Stimulated activated CD8-positive, alpha-beta memory T cell treated with anti-CD3 and anti-CD28 coated beads, Interleukin-7, amount 100 ng/mL, for 4 hours (primary cell): Measurements from ENCODE around the gene POLE4.

Source experiments
- DNase-seq, 2 donors: peaks; one replicate each; pipeline ENCODE4 v3.0.0-alpha.2; 2020; ENCODE audit warnings: low read depth in 2 of 2

The POLE4 gene

DNA sequence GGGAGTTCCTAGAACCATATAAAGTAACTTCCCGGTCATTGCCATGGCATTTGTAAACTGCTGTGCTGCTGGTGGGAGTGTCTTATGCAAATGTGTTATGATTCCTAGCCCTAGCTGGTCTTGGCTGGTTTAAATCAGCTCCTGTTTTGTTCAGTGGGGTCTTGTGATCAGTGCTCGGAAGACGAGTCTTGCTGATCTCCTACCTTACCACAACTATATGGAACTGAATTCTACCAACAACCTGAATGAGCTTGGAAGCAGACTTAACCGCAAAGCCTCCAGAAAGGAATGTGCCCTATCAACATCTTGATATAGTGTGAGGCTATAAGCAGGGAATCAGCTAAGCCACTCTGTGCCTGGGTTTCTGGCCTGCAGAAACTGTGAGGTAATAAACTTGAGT is 33.5 kb downstream of the POLE4 start:
- DNase-seq, result no peak

DNA sequence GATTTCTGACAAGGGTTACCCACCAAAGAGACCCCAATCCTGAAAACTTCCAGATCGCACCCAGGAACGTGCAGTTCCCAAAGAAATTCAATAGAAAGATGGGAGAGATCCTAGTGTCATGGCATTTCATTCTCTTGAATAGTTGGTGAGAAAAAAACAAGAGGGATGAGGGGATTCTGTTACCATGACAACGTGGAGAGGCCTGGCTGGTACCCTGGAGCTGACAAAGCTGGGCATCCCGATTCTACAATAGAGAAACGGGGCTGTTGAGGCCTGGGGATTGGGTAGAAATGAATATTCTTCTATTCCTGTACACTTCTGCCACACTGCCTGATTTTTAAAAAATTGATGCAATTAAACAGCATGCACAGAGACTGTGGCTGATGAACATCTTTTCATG is 41.0 kb downstream of the POLE4 start:
- DNase-seq, result no peak

DNA sequence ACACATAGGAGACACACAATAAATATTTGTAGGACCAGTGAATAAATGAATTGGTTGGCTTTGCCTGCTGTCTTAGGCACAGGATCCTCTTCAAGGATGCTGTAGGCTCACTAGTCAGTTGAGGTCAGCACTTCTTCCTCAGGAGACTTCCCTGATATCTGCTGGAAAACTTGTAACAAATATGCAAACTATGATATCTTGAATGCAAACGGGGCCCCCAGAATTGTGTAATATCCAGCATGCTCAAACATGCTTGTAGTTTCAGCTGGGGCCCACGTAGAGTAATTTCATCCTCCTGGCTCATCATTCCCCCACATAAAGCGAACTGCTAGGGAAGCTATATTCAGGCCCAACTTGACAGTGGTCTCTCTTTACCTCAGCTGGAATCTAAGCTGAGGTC is 43.6 kb downstream of the POLE4 start:
- DNase-seq, result no peak

DNA sequence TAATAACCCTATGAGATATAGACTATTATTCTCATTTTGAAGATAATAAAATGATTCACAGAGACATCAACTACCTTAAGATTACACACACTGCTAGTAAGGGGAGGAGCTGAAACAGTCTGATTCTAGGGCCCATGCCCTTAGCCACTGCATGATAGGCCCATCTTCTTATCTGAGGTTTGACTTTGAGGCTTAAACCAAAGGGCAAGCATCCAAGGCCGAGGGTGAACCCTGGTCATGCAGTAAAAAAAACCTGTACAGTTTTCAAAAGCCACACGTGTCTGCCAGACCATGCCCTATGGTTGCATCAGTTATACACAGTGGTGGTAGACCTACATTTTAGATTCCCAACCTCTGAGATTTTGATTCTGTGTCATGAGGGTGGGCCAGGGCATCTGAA is 44.8 kb downstream of the POLE4 start:
- no peak for DNase-seq

DNA sequence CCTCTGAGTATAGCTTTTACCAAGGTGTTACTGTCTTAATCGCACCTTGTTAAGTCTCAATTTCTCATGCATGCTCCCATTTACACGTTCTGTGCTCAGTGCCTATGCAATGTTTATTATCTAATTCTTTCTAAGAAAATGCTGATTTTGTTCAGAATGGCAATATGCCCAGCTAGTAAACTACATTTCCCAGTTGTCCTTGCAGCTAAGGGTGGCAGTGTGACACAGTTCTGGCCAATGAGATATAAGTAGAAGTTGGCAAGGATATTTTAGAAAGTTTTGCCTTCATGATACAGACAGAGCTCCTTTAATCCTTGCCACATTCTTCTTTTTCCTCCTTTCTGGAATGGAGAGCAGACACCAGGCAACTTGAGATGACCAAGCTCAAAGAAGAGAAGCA is 45.3 kb downstream of the POLE4 start:
- no peak for DNase-seq

DNA sequence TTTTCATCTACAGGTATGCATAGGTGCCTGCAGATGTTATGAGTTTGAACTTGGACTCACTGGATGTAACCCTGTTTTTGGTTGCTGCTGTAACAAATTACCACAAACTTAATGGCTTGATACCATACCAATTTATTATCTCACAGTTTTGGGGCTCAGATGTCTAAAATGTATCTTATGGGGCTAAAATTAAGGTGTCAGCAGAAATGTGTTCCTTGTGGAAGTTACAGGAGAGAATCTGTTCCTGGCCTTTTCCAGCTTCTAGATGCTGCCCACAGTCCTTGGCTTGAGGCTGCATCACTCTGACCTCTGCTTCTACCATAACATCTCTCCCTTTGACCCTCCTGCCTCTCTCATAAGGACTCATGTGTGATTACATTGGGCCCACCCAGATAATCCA is 47.6 kb downstream of the POLE4 start:
- no peak for DNase-seq

DNA sequence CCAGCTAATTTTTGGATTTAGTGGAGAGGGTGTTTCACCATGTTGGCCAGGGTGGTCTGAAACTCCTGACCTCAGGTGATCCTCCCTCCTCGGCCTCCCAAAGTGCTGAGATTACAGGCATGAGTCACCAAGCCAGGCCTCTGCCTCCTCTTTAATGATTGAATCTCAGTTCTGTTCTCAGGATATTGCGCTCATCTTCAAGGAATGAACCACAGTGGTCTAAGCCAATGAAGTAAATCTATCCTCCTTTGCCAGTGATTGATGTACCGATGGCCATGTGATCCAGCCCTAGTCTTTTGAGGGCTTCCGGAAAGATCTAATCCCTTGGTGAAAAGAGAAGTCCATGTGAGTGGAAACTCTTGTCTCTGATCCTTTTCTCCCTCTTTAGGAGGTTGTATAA is 48.6 kb downstream of the POLE4 start:
- DNase-seq, result no peak

DNA sequence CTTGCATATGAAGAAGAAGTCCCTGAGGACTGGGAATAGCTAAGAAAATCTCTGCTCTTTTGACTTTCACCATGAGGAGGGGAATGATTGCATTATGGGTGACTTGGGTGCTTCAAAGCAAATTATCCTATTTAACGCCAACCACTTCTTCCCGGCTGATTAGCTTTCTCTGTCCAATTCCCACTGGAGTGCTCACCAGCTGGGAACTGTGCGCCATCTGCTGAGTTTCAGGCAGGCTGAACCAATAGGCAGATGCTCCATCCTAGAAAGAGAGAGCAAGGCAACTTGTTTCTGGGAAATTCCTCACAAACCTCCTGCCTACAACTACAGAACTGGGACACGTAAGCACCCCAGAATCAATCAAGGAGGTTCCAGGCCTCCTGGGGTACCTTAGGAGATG is 49.4 kb downstream of the POLE4 start:
- DNase-seq, result no peak

DNA sequence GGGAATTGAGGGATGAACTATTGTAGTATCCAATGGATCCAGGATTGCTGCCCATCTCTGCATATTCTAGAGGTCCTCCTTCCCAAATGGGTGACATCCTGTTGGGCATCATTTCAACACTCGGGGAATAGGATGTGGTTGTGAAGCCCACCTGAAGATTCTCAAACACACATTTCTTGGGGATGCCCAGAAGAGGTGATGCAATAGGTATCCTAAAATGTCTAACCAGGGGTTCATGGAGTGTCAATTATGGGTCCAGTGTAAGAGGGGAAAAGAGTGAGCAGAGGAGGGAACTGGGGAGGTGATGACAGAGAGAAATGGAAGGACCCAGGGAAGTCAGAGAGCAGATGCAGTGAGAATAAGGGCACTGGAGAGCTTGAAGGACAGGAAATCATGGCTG is 52.1 kb downstream of the POLE4 start:
- no peak for DNase-seq

DNA sequence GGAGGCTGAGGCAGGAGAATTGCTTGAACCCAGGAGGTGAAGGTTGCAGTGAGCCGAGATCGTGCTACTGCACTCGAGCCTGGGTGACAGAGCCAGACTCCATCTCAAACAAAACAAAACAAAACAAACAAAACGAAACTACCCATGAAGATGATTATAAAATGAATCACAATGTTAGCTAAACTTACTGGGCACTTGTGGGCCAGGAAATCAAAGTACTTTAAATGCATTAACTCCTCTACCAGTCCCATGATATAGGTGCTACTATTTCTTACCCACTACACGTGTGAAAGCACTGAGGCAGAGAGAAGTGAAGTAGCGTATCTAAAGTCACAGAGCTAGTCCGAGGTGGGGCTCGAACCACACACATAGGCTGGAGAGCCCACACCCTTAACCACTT is 53.6 kb downstream of the POLE4 start:
- DNase-seq, result no peak

DNA sequence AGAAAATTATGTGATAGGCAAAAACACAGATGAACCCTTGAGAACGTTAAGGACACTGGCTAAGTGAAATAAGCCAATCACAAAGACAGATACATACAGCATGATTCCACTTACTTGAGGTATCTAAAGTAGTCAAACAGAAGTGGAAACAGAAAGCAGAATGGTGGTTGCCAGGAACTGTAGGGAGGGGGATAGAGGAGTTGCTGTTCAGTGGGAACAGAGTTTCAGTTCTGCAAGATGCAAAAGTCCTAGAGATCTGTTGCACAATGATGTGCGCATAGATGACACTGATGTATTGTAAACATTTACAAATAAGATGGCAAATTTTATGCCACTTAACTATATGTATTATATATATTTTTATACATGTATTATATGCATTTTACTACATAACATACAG is 59.7 kb downstream of the POLE4 start:
- DNase-seq, result no peak
